H9 (cell line): ENCODE results near the gene RAB4B. TPM values are rescaled to one million over a fixed set of nuclear protein-coding genes. Genes with fewer than 3 reads are reported as not detected.

Source experiments
- DNase-seq: peaks from one replicate; pipeline ENCODE4 v3.0.0-alpha.2; 2017
- H2AFZ ChIP-seq: one replicate; pipeline ENCODE4 v1.6.1; 2013; ENCODE audit warnings: mild to moderate bottlenecking, low read length, control low read depth, moderate library complexity
- H2AK5ac ChIP-seq: 2 replicates; pipeline ENCODE4 v1.6.1; 2013; ENCODE audit warnings: low read length, control low read depth, mixed read lengths; ENCODE audit not compliant: insufficient read length
- H2BK120ac ChIP-seq: one replicate; pipeline ENCODE4 v1.6.1; 2013; ENCODE audit warnings: low read depth, mild to moderate bottlenecking, low read length, control low read depth, inconsistent platforms; ENCODE audit not compliant: poor library complexity, severe bottlenecking
- H2BK12ac ChIP-seq: 2 replicates; pipeline ENCODE4 v1.6.1; 2013; ENCODE audit warnings: low read length, control low read depth, mixed read lengths, low read depth; ENCODE audit not compliant: insufficient read length
- H2BK15ac ChIP-seq: 2 replicates; pipeline ENCODE4 v1.6.1; 2013; ENCODE audit warnings: low read depth, low read length, control low read depth
- H2BK20ac ChIP-seq: one replicate; pipeline ENCODE4 v1.6.1; 2013; ENCODE audit warnings: low read depth, mild to moderate bottlenecking, low read length, control low read depth, inconsistent platforms; ENCODE audit not compliant: poor library complexity, severe bottlenecking
- H2BK5ac ChIP-seq: 2 replicates; pipeline ENCODE4 v1.6.1; 2013; ENCODE audit warnings: low read length, control low read depth, mixed read lengths; ENCODE audit not compliant: insufficient read length
- H3K14ac ChIP-seq: 2 replicates; pipeline ENCODE4 v1.6.1; 2013; ENCODE audit warnings: low read length, control low read depth; ENCODE audit not compliant: insufficient read depth
- H3K18ac ChIP-seq: 2 replicates; pipeline ENCODE4 v1.6.1; 2013; ENCODE audit warnings: low read depth, mild to moderate bottlenecking, mixed read lengths, low read length, control low read depth; ENCODE audit not compliant: insufficient read length
- H3K23ac ChIP-seq: 2 replicates; pipeline ENCODE4 v1.6.1; 2013; ENCODE audit warnings: low read length, control low read depth, mixed read lengths, low read depth; ENCODE audit not compliant: insufficient read length
- H3K23me2 ChIP-seq: 2 replicates; pipeline ENCODE4 v1.6.1; 2013; ENCODE audit warnings: low read depth, mild to moderate bottlenecking, mixed read lengths, low read length, control low read depth; ENCODE audit not compliant: insufficient read length, poor library complexity, severe bottlenecking
- H3K27ac ChIP-seq: 2 replicates; pipeline ENCODE4 v1.5.1; 2013; ENCODE audit warnings: low read length, control low read depth, mixed read lengths, low read depth; ENCODE audit not compliant: insufficient read length
- H3K27me3 ChIP-seq: 2 replicates; pipeline ENCODE4 v1.6.1; 2013; ENCODE audit warnings: low read length, control low read depth, inconsistent platforms; ENCODE audit not compliant: insufficient read depth
- H3K4ac ChIP-seq: 2 replicates; pipeline ENCODE4 v1.6.1; 2013; ENCODE audit warnings: low read depth, mild to moderate bottlenecking, control low read depth, inconsistent platforms, low read length, moderate library complexity
- H3K4me1 ChIP-seq: 2 replicates; pipeline ENCODE4 v1.6.1; 2013; ENCODE audit warnings: low read length, control low read depth, inconsistent platforms; ENCODE audit not compliant: insufficient read depth
- H3K4me2 ChIP-seq: 2 replicates; pipeline ENCODE4 v1.6.1; 2013; ENCODE audit warnings: low read length, control low read depth, mixed read lengths; ENCODE audit not compliant: insufficient read length, insufficient read depth
- H3K56ac ChIP-seq: 2 replicates; pipeline ENCODE4 v1.6.1; 2013; ENCODE audit warnings: low read depth, mild to moderate bottlenecking, mixed read lengths, low read length, control low read depth; ENCODE audit not compliant: insufficient read length
- H3K79me1 ChIP-seq: 2 replicates; pipeline ENCODE4 v1.6.1; 2013; ENCODE audit warnings: low read depth, mild to moderate bottlenecking, moderate library complexity, low read length, control low read depth, inconsistent platforms; ENCODE audit not compliant: insufficient read depth, poor library complexity, severe bottlenecking
- H3K79me2 ChIP-seq: 2 replicates; pipeline ENCODE4 v1.6.1; 2013; ENCODE audit warnings: low read length, control low read depth, inconsistent platforms; ENCODE audit not compliant: insufficient read depth
- H3K9ac ChIP-seq: 2 replicates; pipeline ENCODE4 v1.6.1; 2013; ENCODE audit warnings: low read length, control low read depth, mixed read lengths; ENCODE audit not compliant: insufficient read length; ENCODE audit errors: extremely low read depth
- H3K9me3 ChIP-seq: one replicate; pipeline ENCODE4 v1.6.1; 2013; ENCODE audit warnings: low read depth, low read length, inconsistent platforms; ENCODE audit not compliant: control insufficient read depth
- H3T11ph ChIP-seq: one replicate; pipeline ENCODE4 v1.6.1; 2013; ENCODE audit warnings: mild to moderate bottlenecking, low read length, control low read depth, inconsistent platforms
- H4K20me1 ChIP-seq: one replicate; pipeline ENCODE4 v1.6.1; 2013; ENCODE audit not compliant: control insufficient read depth, insufficient read length, insufficient read depth
- H4K5ac ChIP-seq: 2 replicates; pipeline ENCODE4 v1.6.1; 2013; ENCODE audit warnings: low read depth, mild to moderate bottlenecking, mixed read lengths, low read length, control low read depth; ENCODE audit not compliant: insufficient read length
- H4K8ac ChIP-seq: replicated peaks from 2 replicates; pipeline ENCODE4 v1.6.1; 2013; ENCODE audit warnings: low read length, control low read depth, mixed read lengths, low read depth; ENCODE audit not compliant: insufficient read length
- H4K91ac ChIP-seq: 2 replicates; pipeline ENCODE4 v1.6.1; 2013; ENCODE audit warnings: low read depth, mild to moderate bottlenecking, moderate library complexity, mixed read lengths, low read length, control low read depth; ENCODE audit not compliant: insufficient read length
- H3K27ac Mint-ChIP-seq, 3 experiments: 2 replicates in 2 of 3; 3 replicates in 1 of 3; pipeline ENCODE4 v1.8.0; 2020 to 2021; ENCODE audit warnings: mixed read lengths in 3 of 3, mild to moderate bottlenecking in 1 of 3, moderate library complexity in 1 of 3
- H3K27me3 Mint-ChIP-seq: 2 replicates; pipeline ENCODE4 v1.8.0; 2021; ENCODE audit warnings: low read depth, mild to moderate bottlenecking, moderate library complexity, mixed read lengths
- H3K36me3 Mint-ChIP-seq, 3 experiments: 2 replicates in 2 of 3; 3 replicates in 1 of 3; pipeline ENCODE4 v1.8.0; 2020 to 2021; ENCODE audit warnings: low read depth in 3 of 3, mixed read lengths in 3 of 3; ENCODE audit not compliant: insufficient read depth in 1 of 3
- H3K4me1 Mint-ChIP-seq, 2 experiments: 2 replicates each; pipeline ENCODE4 v1.8.0; 2020; ENCODE audit warnings: mixed read lengths in 2 of 2
- H3K4me3 Mint-ChIP-seq, 2 experiments: 2 replicates in 1 of 2; 3 replicates in 1 of 2; pipeline ENCODE4 v1.8.0; 2020 to 2021; ENCODE audit warnings: mild to moderate bottlenecking in 2 of 2, mixed read lengths in 2 of 2, moderate library complexity in 1 of 2
- H3K9me3 Mint-ChIP-seq, 2 experiments: 2 replicates in 1 of 2; 3 replicates in 1 of 2; pipeline ENCODE4 v1.8.0; 2020; ENCODE audit warnings: mild to moderate bottlenecking in 2 of 2, mixed read lengths in 2 of 2, moderate library complexity in 1 of 2
- WGBS: extraction: QIAGEN DNeasy Blood & Tissue Kit; methylation state at CpG from one replicate; pipeline ENCODE4 v1.1.7; 2013; ENCODE audit warnings: missing lambda C conversion rate, low lambda C conversion rate, mixed read lengths; ENCODE audit not compliant: insufficient read length; ENCODE audit errors: extremely low coverage; 5-methylcytosine and 5-hydroxymethylcytosine counted together
- total RNA-seq: library from RNA; stranded (reverse); gene quantifications from 2 replicates; pipeline ENCODE4 v1.2.1, GENCODE V29; 2021
- TF ChIP-seq, protein P1 (sequence below): fragments of 200-600 bp; sonication (generic); conservative IDR thresholded peaks from 3 replicates; pipeline ENCODE4 v1.8.0; 2021; ENCODE audit warnings: antibody characterized with exemption, mild to moderate bottlenecking

RAB4B gene
- total RNA-seq, 1 experiment from 2014 or later: 26.8 TPM

DNA sequence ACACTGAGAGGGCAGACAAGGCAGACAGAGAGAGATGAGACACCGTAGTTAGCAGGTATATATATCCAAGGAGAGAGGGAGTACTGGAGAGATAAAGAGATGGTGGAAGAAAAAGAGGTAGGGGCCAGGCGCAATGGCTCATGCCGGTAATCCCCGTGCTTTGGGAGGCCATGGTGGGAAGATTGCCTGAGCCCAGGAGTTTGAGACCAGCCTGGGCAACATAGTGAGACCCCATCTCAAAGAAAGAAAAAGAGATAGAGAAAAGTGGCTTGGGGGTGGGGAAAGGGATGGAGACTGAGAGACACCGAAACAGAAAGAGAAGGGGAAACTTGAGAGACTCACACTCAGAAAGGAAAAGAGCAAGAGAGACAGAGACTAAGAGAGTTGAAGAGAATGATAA, 2.5 kb downstream of the RAB4B start:
- H2BK12ac ChIP-seq: no peak overlapping the region
- H3K4me3 Mint-ChIP-seq: 0 out of 5 replicates have a peak overlapping the region, but pooled peaks of 1 of the 2 experiments have one; percentile 6

More for the DNA sequence above, 2.5 kb downstream of the RAB4B start:
- no peaks in the 10 kb centered on the region; a peak in 1 of 5 replicates for H3K9me3 Mint-ChIP-seq
- H3K36me3 Mint-ChIP-seq: peaks cover 2 to 9% (median 6%) of the 10 kb centered on the region in 3 experiments; a peak in 5 of 7 replicates
- no peak overlapping the region for H2AFZ ChIP-seq
- H3K27me3 ChIP-seq: no peaks in the 10 kb centered on the region
- no peak overlapping the region for H2BK120ac ChIP-seq
- no peak overlapping the region for H3K56ac ChIP-seq
- H4K20me1 ChIP-seq: no peaks in the 10 kb centered on the region
- no peak overlapping the region for H3K14ac ChIP-seq
- H3K4me1 Mint-ChIP-seq: peaks cover 20 to 28% of the 10 kb centered on the region in 2 experiments
- H3K27ac Mint-ChIP-seq: peak overlapping the region in 1 of 3 experiments; percentile 2; a peak in 2 of 7 replicates
- H4K8ac ChIP-seq: no peak overlapping the region
- TF ChIP-seq, protein P1, sequence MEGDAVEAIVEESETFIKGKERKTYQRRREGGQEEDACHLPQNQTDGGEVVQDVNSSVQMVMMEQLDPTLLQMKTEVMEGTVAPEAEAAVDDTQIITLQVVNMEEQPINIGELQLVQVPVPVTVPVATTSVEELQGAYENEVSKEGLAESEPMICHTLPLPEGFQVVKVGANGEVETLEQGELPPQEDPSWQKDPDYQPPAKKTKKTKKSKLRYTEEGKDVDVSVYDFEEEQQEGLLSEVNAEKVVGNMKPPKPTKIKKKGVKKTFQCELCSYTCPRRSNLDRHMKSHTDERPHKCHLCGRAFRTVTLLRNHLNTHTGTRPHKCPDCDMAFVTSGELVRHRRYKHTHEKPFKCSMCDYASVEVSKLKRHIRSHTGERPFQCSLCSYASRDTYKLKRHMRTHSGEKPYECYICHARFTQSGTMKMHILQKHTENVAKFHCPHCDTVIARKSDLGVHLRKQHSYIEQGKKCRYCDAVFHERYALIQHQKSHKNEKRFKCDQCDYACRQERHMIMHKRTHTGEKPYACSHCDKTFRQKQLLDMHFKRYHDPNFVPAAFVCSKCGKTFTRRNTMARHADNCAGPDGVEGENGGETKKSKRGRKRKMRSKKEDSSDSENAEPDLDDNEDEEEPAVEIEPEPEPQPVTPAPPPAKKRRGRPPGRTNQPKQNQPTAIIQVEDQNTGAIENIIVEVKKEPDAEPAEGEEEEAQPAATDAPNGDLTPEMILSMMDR: no peak
- no peak overlapping the region for H2BK20ac ChIP-seq
- H3K4ac ChIP-seq: no peak overlapping the region
- H2BK15ac ChIP-seq: no peak overlapping the region
- 0 out of 2 replicates have a peak, but pooled peaks cover 2% of the 10 kb centered on the region for H3K4me1 ChIP-seq
- H2AK5ac ChIP-seq: no peak overlapping the region
- no peak overlapping the region for H3K23ac ChIP-seq
- H3T11ph ChIP-seq: no peak overlapping the region
- no peak overlapping the region for H3K9ac ChIP-seq
- no peak overlapping the region for H3K27ac ChIP-seq
- no peaks in the 10 kb centered on the region for H3K79me2 ChIP-seq
- no peak overlapping the region for H2BK5ac ChIP-seq
- H4K91ac ChIP-seq: no peak overlapping the region
- no peak overlapping the region for H3K4me2 ChIP-seq
- DNase-seq: no peak
- H3K9me3 ChIP-seq: no peaks in the 10 kb centered on the region
- H4K5ac ChIP-seq: no peak overlapping the region
- H3K79me1 ChIP-seq: no peaks in the 10 kb centered on the region
- H3K27me3 Mint-ChIP-seq: no peaks in the 10 kb centered on the region
- WGBS: no CpG with 5 or more reads among the region's 5 CpGs
- no peak overlapping the region for H3K18ac ChIP-seq
- peaks cover 4% of the 10 kb centered on the region for H3K23me2 ChIP-seq
